H9 (cell line): ENCODE measurements around the gene SIPA1L3. TPM values are rescaled to one million over a fixed set of nuclear protein-coding genes. Genes with fewer than 3 reads are reported as not detected.

Experiments
- DNase-seq: peaks from one replicate; pipeline ENCODE4 v3.0.0-alpha.2; 2017
- H2AFZ ChIP-seq: one replicate; pipeline ENCODE4 v1.6.1; 2013; ENCODE audit warnings: mild to moderate bottlenecking, low read length, control low read depth, moderate library complexity
- H2AK5ac ChIP-seq: 2 replicates; pipeline ENCODE4 v1.6.1; 2013; ENCODE audit warnings: low read length, control low read depth, mixed read lengths; ENCODE audit not compliant: insufficient read length
- H2BK120ac ChIP-seq: one replicate; pipeline ENCODE4 v1.6.1; 2013; ENCODE audit warnings: low read depth, mild to moderate bottlenecking, low read length, control low read depth, inconsistent platforms; ENCODE audit not compliant: poor library complexity, severe bottlenecking
- H2BK12ac ChIP-seq: 2 replicates; pipeline ENCODE4 v1.6.1; 2013; ENCODE audit warnings: low read length, control low read depth, mixed read lengths, low read depth; ENCODE audit not compliant: insufficient read length
- H2BK15ac ChIP-seq: 2 replicates; pipeline ENCODE4 v1.6.1; 2013; ENCODE audit warnings: low read depth, low read length, control low read depth
- H2BK20ac ChIP-seq: one replicate; pipeline ENCODE4 v1.6.1; 2013; ENCODE audit warnings: low read depth, mild to moderate bottlenecking, low read length, control low read depth, inconsistent platforms; ENCODE audit not compliant: poor library complexity, severe bottlenecking
- H2BK5ac ChIP-seq: 2 replicates; pipeline ENCODE4 v1.6.1; 2013; ENCODE audit warnings: low read length, control low read depth, mixed read lengths; ENCODE audit not compliant: insufficient read length
- H3K14ac ChIP-seq: 2 replicates; pipeline ENCODE4 v1.6.1; 2013; ENCODE audit warnings: low read length, control low read depth; ENCODE audit not compliant: insufficient read depth
- H3K18ac ChIP-seq: 2 replicates; pipeline ENCODE4 v1.6.1; 2013; ENCODE audit warnings: low read depth, mild to moderate bottlenecking, mixed read lengths, low read length, control low read depth; ENCODE audit not compliant: insufficient read length
- H3K23ac ChIP-seq: 2 replicates; pipeline ENCODE4 v1.6.1; 2013; ENCODE audit warnings: low read length, control low read depth, mixed read lengths, low read depth; ENCODE audit not compliant: insufficient read length
- H3K23me2 ChIP-seq: 2 replicates; pipeline ENCODE4 v1.6.1; 2013; ENCODE audit warnings: low read depth, mild to moderate bottlenecking, mixed read lengths, low read length, control low read depth; ENCODE audit not compliant: insufficient read length, poor library complexity, severe bottlenecking
- H3K27ac ChIP-seq: 2 replicates; pipeline ENCODE4 v1.5.1; 2013; ENCODE audit warnings: low read length, control low read depth, mixed read lengths, low read depth; ENCODE audit not compliant: insufficient read length
- H3K27me3 ChIP-seq: 2 replicates; pipeline ENCODE4 v1.6.1; 2013; ENCODE audit warnings: low read length, control low read depth, inconsistent platforms; ENCODE audit not compliant: insufficient read depth
- H3K4ac ChIP-seq: 2 replicates; pipeline ENCODE4 v1.6.1; 2013; ENCODE audit warnings: low read depth, mild to moderate bottlenecking, control low read depth, inconsistent platforms, low read length, moderate library complexity
- H3K4me1 ChIP-seq: 2 replicates; pipeline ENCODE4 v1.6.1; 2013; ENCODE audit warnings: low read length, control low read depth, inconsistent platforms; ENCODE audit not compliant: insufficient read depth
- H3K4me2 ChIP-seq: 2 replicates; pipeline ENCODE4 v1.6.1; 2013; ENCODE audit warnings: low read length, control low read depth, mixed read lengths; ENCODE audit not compliant: insufficient read length, insufficient read depth
- H3K56ac ChIP-seq: 2 replicates; pipeline ENCODE4 v1.6.1; 2013; ENCODE audit warnings: low read depth, mild to moderate bottlenecking, mixed read lengths, low read length, control low read depth; ENCODE audit not compliant: insufficient read length
- H3K79me1 ChIP-seq: 2 replicates; pipeline ENCODE4 v1.6.1; 2013; ENCODE audit warnings: low read depth, mild to moderate bottlenecking, moderate library complexity, low read length, control low read depth, inconsistent platforms; ENCODE audit not compliant: insufficient read depth, poor library complexity, severe bottlenecking
- H3K79me2 ChIP-seq: 2 replicates; pipeline ENCODE4 v1.6.1; 2013; ENCODE audit warnings: low read length, control low read depth, inconsistent platforms; ENCODE audit not compliant: insufficient read depth
- H3K9ac ChIP-seq: 2 replicates; pipeline ENCODE4 v1.6.1; 2013; ENCODE audit warnings: low read length, control low read depth, mixed read lengths; ENCODE audit not compliant: insufficient read length; ENCODE audit errors: extremely low read depth
- H3K9me3 ChIP-seq: one replicate; pipeline ENCODE4 v1.6.1; 2013; ENCODE audit warnings: low read depth, low read length, inconsistent platforms; ENCODE audit not compliant: control insufficient read depth
- H3T11ph ChIP-seq: one replicate; pipeline ENCODE4 v1.6.1; 2013; ENCODE audit warnings: mild to moderate bottlenecking, low read length, control low read depth, inconsistent platforms
- H4K20me1 ChIP-seq: one replicate; pipeline ENCODE4 v1.6.1; 2013; ENCODE audit not compliant: control insufficient read depth, insufficient read length, insufficient read depth
- H4K5ac ChIP-seq: 2 replicates; pipeline ENCODE4 v1.6.1; 2013; ENCODE audit warnings: low read depth, mild to moderate bottlenecking, mixed read lengths, low read length, control low read depth; ENCODE audit not compliant: insufficient read length
- H4K8ac ChIP-seq: replicated peaks from 2 replicates; pipeline ENCODE4 v1.6.1; 2013; ENCODE audit warnings: low read length, control low read depth, mixed read lengths, low read depth; ENCODE audit not compliant: insufficient read length
- H4K91ac ChIP-seq: 2 replicates; pipeline ENCODE4 v1.6.1; 2013; ENCODE audit warnings: low read depth, mild to moderate bottlenecking, moderate library complexity, mixed read lengths, low read length, control low read depth; ENCODE audit not compliant: insufficient read length
- H3K27ac Mint-ChIP-seq, 3 experiments: 2 replicates in 2 of 3; 3 replicates in 1 of 3; pipeline ENCODE4 v1.8.0; 2020 to 2021; ENCODE audit warnings: mixed read lengths in 3 of 3, mild to moderate bottlenecking in 1 of 3, moderate library complexity in 1 of 3
- H3K27me3 Mint-ChIP-seq: 2 replicates; pipeline ENCODE4 v1.8.0; 2021; ENCODE audit warnings: low read depth, mild to moderate bottlenecking, moderate library complexity, mixed read lengths
- H3K36me3 Mint-ChIP-seq, 3 experiments: 2 replicates in 2 of 3; 3 replicates in 1 of 3; pipeline ENCODE4 v1.8.0; 2020 to 2021; ENCODE audit warnings: low read depth in 3 of 3, mixed read lengths in 3 of 3; ENCODE audit not compliant: insufficient read depth in 1 of 3
- H3K4me1 Mint-ChIP-seq, 2 experiments: 2 replicates each; pipeline ENCODE4 v1.8.0; 2020; ENCODE audit warnings: mixed read lengths in 2 of 2
- H3K4me3 Mint-ChIP-seq, 2 experiments: 2 replicates in 1 of 2; 3 replicates in 1 of 2; pipeline ENCODE4 v1.8.0; 2020 to 2021; ENCODE audit warnings: mild to moderate bottlenecking in 2 of 2, mixed read lengths in 2 of 2, moderate library complexity in 1 of 2
- H3K9me3 Mint-ChIP-seq, 2 experiments: 2 replicates in 1 of 2; 3 replicates in 1 of 2; pipeline ENCODE4 v1.8.0; 2020; ENCODE audit warnings: mild to moderate bottlenecking in 2 of 2, mixed read lengths in 2 of 2, moderate library complexity in 1 of 2
- CTCF ChIP-seq: fragments of 200-600 bp; sonication (generic); conservative IDR thresholded peaks from 3 replicates; pipeline ENCODE4 v1.8.0; 2021; ENCODE audit warnings: antibody characterized with exemption, mild to moderate bottlenecking
- WGBS: extraction: QIAGEN DNeasy Blood & Tissue Kit; methylation state at CpG from one replicate; pipeline ENCODE4 v1.1.7; 2013; ENCODE audit warnings: missing lambda C conversion rate, low lambda C conversion rate, mixed read lengths; ENCODE audit not compliant: insufficient read length; ENCODE audit errors: extremely low coverage; 5-methylcytosine and 5-hydroxymethylcytosine counted together
- total RNA-seq: library from RNA; stranded (reverse); gene quantifications from 2 replicates; pipeline ENCODE4 v1.2.1, GENCODE V29; 2021

The SIPA1L3 gene
- total RNA-seq, 1 experiment from 2014 or later: 40.1 TPM

DNA sequence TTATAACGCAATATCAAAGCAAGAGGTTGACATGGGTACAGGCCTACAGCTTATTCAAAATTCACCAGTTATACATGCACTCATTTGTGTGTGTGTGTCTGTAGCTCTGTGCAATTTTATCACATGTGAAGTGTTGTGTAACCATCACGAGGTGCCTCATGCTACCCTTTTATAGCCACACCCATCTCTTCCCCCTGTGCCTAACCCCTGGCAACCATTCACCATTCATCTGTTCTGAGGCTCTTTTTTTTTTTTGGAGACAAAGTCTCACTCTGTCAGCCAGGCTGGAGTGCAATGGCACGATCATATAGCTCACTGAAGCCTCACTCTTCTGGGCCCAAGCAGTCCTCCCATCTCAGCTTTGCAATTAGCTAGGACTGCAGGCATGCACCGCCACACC lies 238.6 kb downstream of the SIPA1L3 start:
- H4K20me1 ChIP-seq: no peaks in the 10 kb centered on the region
- no peak overlapping the region for H3K4ac ChIP-seq
- no peaks in the 10 kb centered on the region for H3K9me3 Mint-ChIP-seq
- H3K9ac ChIP-seq: no peak overlapping the region
- TF ChIP-seq CTCF: no peak
- H3K27ac Mint-ChIP-seq: no peak overlapping the region
- no peak overlapping the region for H3K4me2 ChIP-seq
- WGBS: no CpG with 5 or more reads among the region's 4 CpGs
- DNase-seq: no peak
- H3K9me3 ChIP-seq: no peaks in the 10 kb centered on the region
- H3K27me3 ChIP-seq: no peaks in the 10 kb centered on the region
- H2AFZ ChIP-seq: no peak overlapping the region
- H3K23me2 ChIP-seq: no peaks in the 10 kb centered on the region
- H4K91ac ChIP-seq: no peak overlapping the region
- no peak overlapping the region for H2AK5ac ChIP-seq
- no peak overlapping the region for H3K4me3 Mint-ChIP-seq
- no peak overlapping the region for H2BK120ac ChIP-seq
- no peak overlapping the region for H4K5ac ChIP-seq
- H3K23ac ChIP-seq: no peak overlapping the region
- no peak overlapping the region for H4K8ac ChIP-seq
- no peaks in the 10 kb centered on the region for H3K79me2 ChIP-seq
- H3K18ac ChIP-seq: no peak overlapping the region
- H3K36me3 Mint-ChIP-seq: peaks cover 5 to 22% (median 21%) of the 10 kb centered on the region in 3 experiments
- no peak overlapping the region for H2BK12ac ChIP-seq
- H3K56ac ChIP-seq: no peak overlapping the region
- H3K4me1 ChIP-seq: no peaks in the 10 kb centered on the region
- no peaks in the 10 kb centered on the region for H3K79me1 ChIP-seq
- H2BK15ac ChIP-seq: no peak overlapping the region
- H3K4me1 Mint-ChIP-seq: peaks cover 0 to 8% of the 10 kb centered on the region in 2 experiments; a peak in 2 of 4 replicates
- no peaks in the 10 kb centered on the region for H3K27me3 Mint-ChIP-seq
- no peak overlapping the region for H3T11ph ChIP-seq
- no peak overlapping the region for H3K27ac ChIP-seq
- no peak overlapping the region for H2BK20ac ChIP-seq
- no peak overlapping the region for H2BK5ac ChIP-seq
- no peak overlapping the region for H3K14ac ChIP-seq
